Measurements from ENCODE around the gene TRMU. TPM values are rescaled to one million over a fixed set of nuclear protein-coding genes. Genes with fewer than 3 reads are reported as not detected.
"Not testable (repeated sequence)": the region's sequence is repeated elsewhere in the genome, so short reads cannot be mapped to it uniquely, and the experiment has no call there.

Gene TRMU
- total RNA-seq, 2 donors from 2014 or later, result 27.5 to 41.9 TPM

DNA sequence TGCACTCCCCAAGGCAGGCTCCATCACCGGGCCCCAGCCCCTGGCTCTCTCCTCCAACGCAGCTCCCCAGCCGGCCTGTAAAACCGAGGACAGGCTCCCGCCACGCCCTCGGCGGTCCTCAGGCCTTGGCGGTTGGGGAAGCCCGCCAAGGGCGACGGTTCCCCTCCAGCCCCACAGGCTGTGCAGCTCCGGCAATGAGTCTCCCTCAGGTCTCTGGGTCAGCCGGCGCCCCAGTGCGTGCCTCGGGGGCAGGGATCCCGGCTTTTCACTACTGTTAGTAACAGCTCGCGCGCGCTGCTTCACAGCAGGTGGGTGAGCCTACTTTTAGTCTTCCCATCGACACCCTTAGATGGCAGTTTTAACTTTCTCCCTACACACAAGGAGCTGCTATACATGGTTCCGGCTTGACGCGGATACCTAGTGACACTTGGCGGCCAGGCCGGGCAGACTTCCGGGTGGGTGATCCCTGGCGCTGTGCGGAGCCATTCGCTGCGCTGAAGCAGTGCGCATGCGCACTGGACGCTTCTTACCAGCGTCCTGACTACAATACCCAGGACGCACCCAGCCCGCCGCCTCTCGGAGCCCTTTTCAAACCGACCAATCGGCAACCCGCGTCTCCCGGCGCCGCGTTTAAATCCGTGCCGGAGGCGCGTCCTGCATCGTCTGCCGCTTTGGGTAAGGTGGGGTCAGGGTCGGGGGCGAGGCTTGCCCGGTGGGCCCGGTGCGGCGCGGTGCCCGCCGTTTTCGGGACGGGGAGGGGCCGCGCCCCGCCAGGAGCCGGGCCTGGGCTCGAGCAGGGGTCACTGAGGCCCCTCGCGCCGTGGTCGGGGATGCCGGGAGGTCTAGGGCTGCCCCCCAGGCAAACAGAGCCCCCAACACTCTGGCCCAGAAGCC lies 39.0 kb upstream of the TRMU start, which contains the start of gene GTSE1:
TSS of gene GTSE1 (plus strand) at position 614 of the 894 bp plus-strand sequence. CDS start 531 bp downstream, outside the sequence.
- ATAC-seq, result peak; percentile 97 to 99
- intact Hi-C loops (cut with DNase I), result loop anchor here in 1 of 2 donors (5.0 kb wide), 1 partner anchor 174 kb away; no protein-coding TSS in a partner anchor
- peak; percentile 99 for DNase-seq

- intact Hi-C loops (cut with DNase I), result loop anchor here in 1 of 2 donors (5.0 kb wide), 1 partner anchor 175 kb away; no protein-coding TSS in a partner anchor
- ATAC-seq (peak; percentile 2), DNase-seq (peak; percentile 44)
Measured at GRCh38 chr22:46297151-46297812, 38.2 kb upstream of the TRMU start.

GRCh38 chr22:46299101-46299500 lies 36.4 kb upstream of the TRMU start:
- DNase-seq (no peak), ATAC-seq (no peak)
- intact Hi-C loops (cut with DNase I), result loop anchor here in 1 of 2 donors (5.0 kb wide), 1 partner anchor 177 kb away; no protein-coding TSS in a partner anchor

- DNase-seq (no peak), ATAC-seq (no peak)
- intact Hi-C loops (cut with DNase I), result no loop called here
Measured at GRCh38 chr22:46300491-46300890, 35.0 kb upstream of the TRMU start.

GRCh38 chr22:46303347-46303965 lies 32.1 kb upstream of the TRMU start:
- intact Hi-C loops (cut with DNase I), result no loop called here
- no peak for ATAC-seq
- no peak for DNase-seq

GRCh38 chr22:46308283-46308988 lies 27.1 kb upstream of the TRMU start:
- DNase-seq, result no peak

GRCh38 chr22:46309526-46310085 lies 25.9 kb upstream of the TRMU start:
- intact Hi-C loops (cut with DNase I), result loop anchor here (5.0 to 10.0 kb wide), 2 partner anchors 315 to 317 kb away; no protein-coding TSS in a partner anchor
- no peak for DNase-seq

More at GRCh38 chr22:46308283-46308988, 27.1 kb upstream of the TRMU start:
- ATAC-seq, result no peak
- intact Hi-C loops (cut with DNase I), result no loop called here

DNA sequence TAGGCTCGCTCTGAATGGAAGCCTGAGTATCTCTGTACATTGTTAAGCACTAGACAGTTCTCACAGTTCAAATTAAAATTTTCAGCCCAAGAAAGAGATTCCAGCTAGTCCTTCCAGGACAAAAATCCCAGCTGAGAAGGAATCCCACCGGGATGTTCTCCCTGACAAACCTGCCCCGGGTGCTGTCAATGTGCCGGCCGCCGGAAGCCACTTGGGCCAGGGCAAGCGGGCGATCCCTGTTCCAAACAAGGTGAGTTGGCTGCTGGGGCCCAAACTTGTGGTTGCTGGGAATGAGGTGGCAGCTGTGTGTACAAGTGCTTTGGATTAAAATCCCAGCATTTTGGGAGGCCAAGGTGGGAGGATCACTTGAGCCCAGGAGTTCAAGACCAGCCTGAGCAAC lies 23.5 kb upstream of the TRMU start:
- no peak for ATAC-seq
- intact Hi-C loops (cut with DNase I), result loop anchor here (5.0 to 10.0 kb wide), 2 partner anchors 317 to 320 kb away; no protein-coding TSS in a partner anchor
- no peak for DNase-seq

More at GRCh38 chr22:46309526-46310085, 25.9 kb upstream of the TRMU start:
- ATAC-seq, result peak; percentile 70 to 80

DNA sequence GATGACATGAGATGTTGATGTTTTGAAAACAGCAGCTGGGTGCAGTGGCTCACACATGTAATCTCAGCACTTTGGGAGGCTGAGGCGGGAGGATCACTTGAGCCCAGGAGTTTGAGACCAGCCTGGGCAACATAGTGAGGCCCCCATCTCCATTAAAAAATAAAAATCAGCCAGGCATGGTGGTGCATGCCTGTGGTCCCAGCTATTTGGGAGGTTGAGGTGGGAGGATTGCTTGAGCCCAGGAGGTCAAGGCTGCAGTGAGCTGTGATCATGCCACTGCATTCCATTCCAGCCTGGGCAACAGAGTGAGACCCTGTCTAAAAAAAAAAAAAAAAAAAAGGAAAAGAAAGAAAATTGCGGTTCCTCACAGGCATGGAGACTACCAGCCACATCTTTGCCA lies 22.7 kb upstream of the TRMU start:
- intact Hi-C loops (cut with DNase I), result loop anchor here (5.0 to 10.0 kb wide), 2 partner anchors 318 to 321 kb away; no protein-coding TSS in a partner anchor
- not testable (repeated sequence) for DNase-seq, ATAC-seq

DNA sequence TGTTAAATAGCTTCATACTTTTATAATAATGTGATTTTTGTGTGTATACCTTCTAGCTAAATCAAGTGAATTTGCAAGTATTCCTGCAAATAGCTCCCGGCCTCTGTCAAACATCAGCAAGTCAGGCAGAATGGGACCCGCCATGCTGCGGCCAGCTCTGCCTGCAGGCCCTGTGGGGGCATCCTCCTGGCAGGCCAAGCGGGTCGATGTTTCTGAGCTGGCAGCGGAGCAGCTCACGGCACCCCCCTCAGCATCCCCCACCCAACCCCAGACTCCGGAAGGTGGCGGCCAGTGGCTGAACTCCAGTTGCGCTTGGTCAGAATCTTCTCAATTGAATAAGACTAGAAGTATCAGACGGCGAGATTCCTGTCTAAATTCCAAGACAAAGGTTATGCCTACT lies 19.5 kb upstream of the TRMU start:
- intact Hi-C loops (cut with DNase I), result loop anchor here in 1 of 2 donors (2.0 to 10.0 kb wide), 2 partner anchors 193 to 321 kb away; no protein-coding TSS in a partner anchor
- DNase-seq, result no peak

DNA sequence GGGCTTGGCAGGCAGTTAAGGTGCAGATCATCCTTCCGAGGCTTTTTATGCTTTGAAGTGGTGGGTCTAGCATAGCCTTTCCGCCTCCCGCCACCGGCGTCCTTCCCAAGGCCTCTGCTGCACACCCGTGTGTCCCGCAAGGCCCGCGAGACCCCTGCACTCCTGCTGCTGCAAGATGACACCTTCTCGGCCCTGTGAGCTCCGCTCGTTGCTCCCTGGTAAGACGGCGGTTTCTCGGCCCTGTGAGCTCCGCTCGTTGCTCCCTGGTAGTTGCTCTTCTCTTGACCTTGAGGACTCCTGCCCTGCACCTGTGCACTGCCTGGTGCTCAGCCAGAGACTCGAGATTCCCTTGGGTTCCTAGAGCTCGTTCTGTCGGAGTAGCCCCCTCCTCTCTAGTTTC lies 17.9 kb upstream of the TRMU start:
- intact Hi-C loops (cut with DNase I), result loop anchor here in 1 of 2 donors (10.0 kb wide), 1 partner anchor 323 kb away; no protein-coding TSS in a partner anchor

More for the DNA sequence above, 19.5 kb upstream of the TRMU start:
- ATAC-seq, result no peak

GRCh38 chr22:46318576-46318975 lies 16.9 kb upstream of the TRMU start:
- intact Hi-C loops (cut with DNase I), result loop anchor here in 1 of 2 donors (10.0 kb wide), 1 partner anchor 324 kb away; no protein-coding TSS in a partner anchor
- DNase-seq (peak; percentile 10), ATAC-seq (no peak)

More for the DNA sequence above, 17.9 kb upstream of the TRMU start:
- DNase-seq (peak; percentile 7), ATAC-seq (no peak)

GRCh38 chr22:46319319-46319718 lies 16.2 kb upstream of the TRMU start:
- peak; percentile 8 for DNase-seq
- intact Hi-C loops (cut with DNase I), result loop anchor here in 1 of 2 donors (10.0 kb wide), 1 partner anchor 325 kb away; no protein-coding TSS in a partner anchor
- no peak for ATAC-seq

DNA sequence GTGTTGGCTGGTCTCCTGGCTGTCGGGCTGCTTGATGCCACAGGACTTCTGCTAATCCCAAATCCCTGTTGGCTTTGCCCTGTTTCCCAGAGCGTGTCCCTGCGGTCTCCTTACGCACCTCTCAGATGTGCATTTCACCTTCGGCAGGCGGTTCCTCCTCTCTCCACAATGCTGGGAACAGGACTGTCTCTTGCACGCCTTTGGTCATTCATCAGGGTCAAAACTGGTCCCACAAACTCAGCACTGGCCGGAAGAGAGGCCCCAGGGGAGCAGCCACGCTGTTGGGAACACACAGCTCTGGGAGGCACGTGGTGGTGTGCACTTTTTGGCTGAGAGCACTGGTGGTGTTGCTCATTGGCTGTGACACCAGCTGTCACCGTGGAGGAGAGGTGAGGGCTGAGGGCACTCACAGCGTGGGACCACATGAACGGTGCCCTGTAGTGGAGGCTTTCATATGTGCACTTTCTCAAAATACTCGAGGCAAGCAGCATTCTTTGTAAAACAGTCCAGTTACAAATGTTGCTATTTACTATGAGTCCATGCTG lies 15.3 kb upstream of the TRMU start:
- DNase-seq (peak; percentile 15), ATAC-seq (no peak)
- intact Hi-C loops (cut with DNase I), result no loop called here

- peak; percentile 7 for DNase-seq
- intact Hi-C loops (cut with DNase I), result no loop called here
- ATAC-seq, result no peak
Measured at GRCh38 chr22:46320716-46321386, 14.7 kb upstream of the TRMU start.

GRCh38 chr22:46322711-46323110 lies 12.8 kb upstream of the TRMU start:
- DNase-seq (no peak), ATAC-seq (no peak)
- intact Hi-C loops (cut with DNase I), result no loop called here

- DNase-seq, result no peak
Measured at GRCh38 chr22:46323162-46323561, 12.4 kb upstream of the TRMU start.

More at GRCh38 chr22:46323162-46323561, 12.4 kb upstream of the TRMU start:
- intact Hi-C loops (cut with DNase I), result no loop called here
- no peak for ATAC-seq

Data from left cardiac atrium (tissue), 4 donors.